ENCODE data around the gene EPHB2.

GRCh38 chr1:22752339-22752738 lies 41.7 kb downstream of the EPHB2 start:
- TF ChIP-seq, protein P1, sequence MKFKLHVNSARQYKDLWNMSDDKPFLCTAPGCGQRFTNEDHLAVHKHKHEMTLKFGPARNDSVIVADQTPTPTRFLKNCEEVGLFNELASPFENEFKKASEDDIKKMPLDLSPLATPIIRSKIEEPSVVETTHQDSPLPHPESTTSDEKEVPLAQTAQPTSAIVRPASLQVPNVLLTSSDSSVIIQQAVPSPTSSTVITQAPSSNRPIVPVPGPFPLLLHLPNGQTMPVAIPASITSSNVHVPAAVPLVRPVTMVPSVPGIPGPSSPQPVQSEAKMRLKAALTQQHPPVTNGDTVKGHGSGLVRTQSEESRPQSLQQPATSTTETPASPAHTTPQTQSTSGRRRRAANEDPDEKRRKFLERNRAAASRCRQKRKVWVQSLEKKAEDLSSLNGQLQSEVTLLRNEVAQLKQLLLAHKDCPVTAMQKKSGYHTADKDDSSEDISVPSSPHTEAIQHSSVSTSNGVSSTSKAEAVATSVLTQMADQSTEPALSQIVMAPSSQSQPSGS (CRISPR knock-in tag; IDR thresholded peaks at IDR 0.05; ENCODE audit: borderline replicate concordance, low read depth) = no peak
- no peak for TF ChIP-seq CTCF (IDR thresholded peaks at IDR 0.05)
- no peak for TF ChIP-seq USF2 (CRISPR knock-in tag; IDR thresholded peaks at IDR 0.05)
- TF ChIP-seq ETV6 (CRISPR knock-in tag; IDR thresholded peaks at IDR 0.05) = no peak
- no peak for TF ChIP-seq TCF7 (CRISPR knock-in tag; IDR thresholded peaks at IDR 0.05; ENCODE audit: low read depth)
- TF ChIP-seq MYBL2 (CRISPR knock-in tag; IDR thresholded peaks at IDR 0.05) = no peak
- no peak for TF ChIP-seq MAX (CRISPR knock-in tag; IDR thresholded peaks at IDR 0.05)
- TF ChIP-seq GTF2I (CRISPR knock-in tag; conservative IDR thresholded peaks at IDR 0.05) = no peak
- TF ChIP-seq PRRX2 (CRISPR knock-in tag; IDR thresholded peaks at IDR 0.05) = no peak
- TF ChIP-seq SP1 (CRISPR knock-in tag; conservative IDR thresholded peaks at IDR 0.05) = no peak
- TF ChIP-seq ZNF396 (CRISPR knock-in tag; IDR thresholded peaks at IDR 0.05; ENCODE audit: borderline replicate concordance) = no peak
